A673 (cell line): ENCODE results near the gene CTAGE9.
"Not testable (repeated sequence)": the region's sequence is repeated elsewhere in the genome, so short reads cannot be mapped to it uniquely, and the experiment has no call there.

Experiments used
- CTCF ChIP-seq: fragments of 300-800, 200-600 bp; sonication (generic); conservative IDR thresholded peaks from 2 replicates; pipeline ENCODE4 v1.5.1; 2017; ENCODE audit warnings: low read depth, mild to moderate bottlenecking, antibody characterized with exemption, low read length, moderate library complexity, mixed read lengths
- EZH2 ChIP-seq: fragments of 200-600 bp; sonication (generic); IDR thresholded peaks from 2 replicates; pipeline ENCODE4 v1.6.1; 2017; ENCODE audit warnings: borderline replicate concordance, low read depth, mild to moderate bottlenecking, mixed read lengths, antibody characterized with exemption, low read length; ENCODE audit not compliant: poor library complexity, severe bottlenecking

GRCh38 chr6:131710917-131711316 is at the start of gene CTAGE9:
- TF ChIP-seq EZH2, CTCF: not testable (repeated sequence)
